K562 (cell line): Measurements from ENCODE around the gene CIAPIN1. TPM values are rescaled to one million over a fixed set of nuclear protein-coding genes. Genes with fewer than 3 reads are reported as not detected.

Experiments used
- ATAC-seq: fragments of 200-7000 bp; cut with Tn5 transposase; 3 replicates; pipeline ENCODE4 v1.9.1; 2020; ENCODE audit warnings: moderate library complexity
- BruUV-seq: library from RNA; stranded (reverse); fragments of 400-500 nt; replicated peaks from 2 replicates; lab custom pipeline; 2021; lab: Mats Ljungman, UMichigan
- CTCF ChIA-PET: fragments of 300-600 bp; formaldehyde crosslinking; extraction: SDS; loops from one replicate; lab custom pipeline; 2021; ENCODE audit warnings: low intra/inter-chr PET ratio; lab: Yijun Ruan, JAX
- POLR2A ChIA-PET: fragments of 300-600, 350-650 bp; sonication (Branson Sonifier 250); formaldehyde crosslinking; extraction: SDS; loops from one replicate; lab custom pipeline; 2021; ENCODE audit warnings: antibody characterized with exemption, inconsistent platforms; lab: Yijun Ruan, JAX
- DNase-seq, 4 experiments: peaks; one replicate each; pipeline versions ENCODE4 v3.0.0 to v3.0.0-alpha.2; 2011 to 2018; ENCODE audit warnings: low spot score in 3 of 4, mixed read lengths in 3 of 4; ENCODE audit errors: extremely low read depth in 1 of 4
- FAIRE-seq: peaks from 2 replicates; lab custom pipeline; 2011; peaks lifted over from hg19 to GRCh38; lab: Jason Lieb, UNC
- H2AFZ ChIP-seq: 2 replicates; pipeline ENCODE4 v1.6.0; 2011; ENCODE audit warnings: low read depth, low read length, control low read depth, inconsistent platforms
- H3K27ac ChIP-seq: fragments of 200-600 bp; 3 replicates; pipeline ENCODE4 v1.8.0; 2011; ENCODE audit warnings: low read depth, mild to moderate bottlenecking, control low read depth, inconsistent platforms, low read length, moderate library complexity, mixed read lengths; ENCODE audit errors: extremely low read depth
- H3K27me3 ChIP-seq, 2 experiments: fragments of 300-600 bp in 1 of 2; 2 replicates in 1 of 2; 3 replicates in 1 of 2; pipeline versions ENCODE4 v1.6.0 to v1.8.0; 2011; ENCODE audit warnings: inconsistent platforms in 2 of 2, low read length in 2 of 2, mild to moderate bottlenecking in 1 of 2, mixed read lengths in 1 of 2, moderate library complexity in 1 of 2; ENCODE audit not compliant: control insufficient read depth in 2 of 2, insufficient read depth in 2 of 2
- H3K36me3 ChIP-seq: fragments of 300-600 bp; 3 replicates; pipeline ENCODE4 v1.8.0; 2011; ENCODE audit warnings: mild to moderate bottlenecking, low read length, inconsistent platforms; ENCODE audit not compliant: control insufficient read depth, insufficient read depth
- H3K4me1 ChIP-seq, 2 experiments: fragments of 200-600 bp in 1 of 2; replicated peaks in 1 of 2; 2 replicates in 1 of 2; 3 replicates in 1 of 2; pipeline versions ENCODE4 v1.5.1 to v1.8.0; 2011; ENCODE audit warnings: inconsistent platforms in 2 of 2, low read length in 2 of 2, mild to moderate bottlenecking in 1 of 2, mixed read lengths in 1 of 2, moderate library complexity in 1 of 2; ENCODE audit not compliant: control insufficient read depth in 2 of 2, insufficient read depth in 2 of 2
- H3K4me2 ChIP-seq: 2 replicates; pipeline ENCODE4 v1.6.1; 2011; ENCODE audit warnings: low read length, control low read depth, inconsistent platforms, mixed read lengths; ENCODE audit not compliant: insufficient read depth
- H3K4me3 ChIP-seq: fragments of 200-600 bp; sonication (generic), shearing (Covaris generic); 2 replicates; pipeline ENCODE4 v1.5.1; 2016; ENCODE audit warnings: control low read depth, inconsistent platforms
- H3K79me2 ChIP-seq: fragments of 200-600 bp; 3 replicates; pipeline ENCODE4 v1.8.0; 2011; ENCODE audit warnings: low read length, inconsistent platforms; ENCODE audit not compliant: control insufficient read depth, insufficient read depth
- H3K9ac ChIP-seq, 2 experiments: 2 replicates each; pipeline versions ENCODE4 v1.6.0 to v1.6.1; 2011; ENCODE audit warnings: low read depth in 2 of 2, low read length in 2 of 2, control low read depth in 1 of 2, inconsistent platforms in 1 of 2, mild to moderate bottlenecking in 1 of 2, mixed read lengths in 1 of 2; ENCODE audit not compliant: insufficient read depth in 1 of 2
- H3K9me1 ChIP-seq: one replicate; pipeline ENCODE4 v1.6.0; 2011; ENCODE audit warnings: inconsistent platforms, mild to moderate bottlenecking, low read length, moderate library complexity; ENCODE audit not compliant: control insufficient read depth, insufficient read depth
- H3K9me3 ChIP-seq: replicated peaks from 2 replicates; pipeline ENCODE4 v1.5.1; 2011; ENCODE audit warnings: low read depth, low read length, inconsistent platforms; ENCODE audit not compliant: control insufficient read depth, insufficient read depth
- H4K20me1 ChIP-seq: replicated peaks from 2 replicates; pipeline ENCODE4 v1.6.1; 2011; ENCODE audit warnings: low read length, inconsistent platforms, mixed read lengths; ENCODE audit not compliant: control insufficient read depth, insufficient read depth
- CAMTA2 ChIP-seq: fragments of 250-450 bp; sonication (Bioruptor Pico); conservative IDR thresholded peaks from 2 replicates; pipeline ENCODE4 v1.5.1; 2022
- GABPB1 ChIP-seq: sonication (generic); formaldehyde crosslinking; IDR thresholded peaks from 2 replicates; pipeline ENCODE4 v1.8.0; 2022; ENCODE audit warnings: mild to moderate bottlenecking, missing genetic modification reagents
- JUN ChIP-seq, 2 experiments: sonication (generic) in 1 of 2; formaldehyde crosslinking in 1 of 2; IDR thresholded peaks; 2 replicates each; pipeline versions ENCODE4 v1.6.1 to v1.8.0; 2012 to 2022; ENCODE audit warnings: borderline replicate concordance in 2 of 2, mild to moderate bottlenecking in 2 of 2, improper control_type of control experiment in 1 of 2, low read depth in 1 of 2, low read length in 1 of 2, missing genetic modification reagents in 1 of 2
- MCM5 ChIP-seq: fragments of 450-650 bp; IDR thresholded peaks from 2 replicates; pipeline ENCODE4 v1.6.1; 2016; ENCODE audit warnings: low read depth
- MLX ChIP-seq, 2 experiments: fragments of 450-650 bp in 1 of 2; sonication (generic) in 1 of 2; formaldehyde crosslinking; conservative IDR thresholded peaks; 2 replicates each; pipeline versions ENCODE4 v1.4.0 to v1.8.1; 2020 to 2022; ENCODE audit warnings: mild to moderate bottlenecking in 1 of 2, missing genetic modification reagents in 1 of 2
- ZNF124 ChIP-seq: sonication (generic); formaldehyde crosslinking; IDR thresholded peaks from 2 replicates; pipeline ENCODE4 v1.8.1; 2022; ENCODE audit warnings: missing genetic modification reagents
- ZNF174 ChIP-seq: fragments of 250-450 bp; sonication (Bioruptor Pico); IDR thresholded peaks from 2 replicates; pipeline ENCODE4 v1.4.0; 2020; ENCODE audit warnings: mild to moderate bottlenecking
- WGBS: fragments of 100-300 bp; shearing (Covaris generic); methylation state at CpG from one replicate; pipeline ENCODE4 v1.1.6; 2016; ENCODE audit warnings: low coverage, mixed read lengths; ENCODE audit not compliant: insufficient coverage; ENCODE audit errors: missing lambda C conversion rate; 5-methylcytosine and 5-hydroxymethylcytosine counted together
- in situ Hi-C: fragments of 300-500 bp; cut with MboI; formaldehyde crosslinking; loops from 4 replicates; pipeline ENCODE4 v1.15.0; 2018; ENCODE audit warnings: inconsistent platforms, mixed read lengths
- intact Hi-C: fragments of 100-400 bp; cut with micrococcal nuclease; formaldehyde crosslinking; loops from 2 replicates; pipeline ENCODE4 v1.14.2; 2022
- polyA plus RNA-seq, 8 experiments: library from polyadenylated mRNA; depleted of rRNA in 4 of 8; stranded (reverse) in 5 of 8; unstranded in 3 of 8; fragments of >200 nt; fragmentation: Nextera tagmentation in 2 of 8; fragmentation: Illumina TruSeq in 1 of 8; extraction: Ambion mirVana in 2 of 8; extraction: Trizol in 1 of 8; gene quantifications; 2 replicates each; pipeline versions ENCODE4 v1.2.1 to v1.2.3, GENCODE V29; 2011 to 2014; ENCODE audit warnings: inconsistent platforms in 1 of 8, missing spikeins in 1 of 8
- total RNA-seq, 7 experiments: library from RNA; depleted of rRNA in 6 of 7; stranded (reverse); fragments of >200 nt in 6 of 7; fragmentation: Illumina TruSeq in 2 of 7; extraction: Trizol in 2 of 7; gene quantifications; 2 replicates each; pipeline versions ENCODE4 v1.2.1 to v1.2.3, GENCODE V29; 2011 to 2021; ENCODE audit warnings: low replicate concordance in 1 of 7

Gene CIAPIN1
- total and polyA plus RNA-seq, 9 of the 15 experiments (the other 6 are each of a cell fraction or from before 2014, with no cell fraction given) = 71.8 to 263 (median 95.7) TPM

GRCh38 chr16:57390636-57391295 lies 56.4 kb downstream of the CIAPIN1 start:
- Histone ChIP-seq H3K9me1 (no peaks in the 10 kb centered on the region), H3K79me2 (no peaks in the 10 kb centered on the region), H3K4me3 (no peak overlapping the region), H3K9ac (no peak overlapping the region), H3K9me3 (no peaks in the 10 kb centered on the region; the same call in 1 of the 2 replicates), H3K4me2 (no peak overlapping the region), H4K20me1 (no peaks in the 10 kb centered on the region), H2AFZ (no peak overlapping the region), H3K27me3 (peaks cover 5 to 42% of the 10 kb centered on the region in 2 experiments; a peak in 4 of 5 replicates), H3K4me1 (no peaks in the 10 kb centered on the region; a peak in 1 of 5 replicates), H3K27ac (no peak overlapping the region), H3K36me3 (no peaks in the 10 kb centered on the region)
- DNase-seq (no peak), ATAC-seq (no peak), FAIRE-seq (no peak)
- POLR2A ChIA-PET = interaction anchor here (1.0 kb wide), 1 partner anchor 10 kb away, joined by 3 read pairs; no protein-coding TSS in a partner anchor
- CTCF ChIA-PET = no interaction called here
- intact Hi-C loops = no loop called here
- BruUV-seq = no TSS peak
- WGBS = 1% methylated on average over 5 of the region's 5 CpGs
- no peak for TF ChIP-seq ZNF124
- TF ChIP-seq CAMTA2 (CRISPR knock-in tag) = no peak
- no peak for TF ChIP-seq ZNF174
- TF ChIP-seq GABPB1 (CRISPR knock-in tag) = no peak
- no peak for TF ChIP-seq JUN (IDR thresholded peaks at IDR 0.05; ENCODE audit: borderline replicate concordance, low read depth, low read length)
- TF ChIP-seq JUN (CRISPR knock-in tag; IDR thresholded peaks at IDR 0.05; ENCODE audit: borderline replicate concordance) = no peak
- no peak for TF ChIP-seq MLX (CRISPR knock-in tag; conservative IDR thresholded peaks at IDR 0.05)
- no peak for TF ChIP-seq MCM5
- in situ Hi-C loops = no loop called here
